Gastroesophageal sphincter (tissue), 3 donors: ENCODE results near the gene CHRNA4.

Experiments used
- POLR2A ChIP-seq, 2 donors: fragments of 450-650 bp; IDR thresholded peaks; one replicate each; pipeline ENCODE4 v1.6.1; 2017; ENCODE audit warnings: antibody characterized with exemption in 2 of 2, mild to moderate bottlenecking in 2 of 2, moderate library complexity in 1 of 2
- TF ChIP-seq, protein P1 (sequence below), 4 experiments: fragments of 200-600 bp in 2 of 4; fragments of 450-650 bp in 2 of 4; sonication (generic) in 1 of 4; IDR thresholded peaks; one replicate each; pipeline ENCODE4 v1.5.1; 2017 to 2019; ENCODE audit warnings: antibody characterized with exemption in 4 of 4, mild to moderate bottlenecking in 2 of 4, moderate library complexity in 2 of 4

DNA sequence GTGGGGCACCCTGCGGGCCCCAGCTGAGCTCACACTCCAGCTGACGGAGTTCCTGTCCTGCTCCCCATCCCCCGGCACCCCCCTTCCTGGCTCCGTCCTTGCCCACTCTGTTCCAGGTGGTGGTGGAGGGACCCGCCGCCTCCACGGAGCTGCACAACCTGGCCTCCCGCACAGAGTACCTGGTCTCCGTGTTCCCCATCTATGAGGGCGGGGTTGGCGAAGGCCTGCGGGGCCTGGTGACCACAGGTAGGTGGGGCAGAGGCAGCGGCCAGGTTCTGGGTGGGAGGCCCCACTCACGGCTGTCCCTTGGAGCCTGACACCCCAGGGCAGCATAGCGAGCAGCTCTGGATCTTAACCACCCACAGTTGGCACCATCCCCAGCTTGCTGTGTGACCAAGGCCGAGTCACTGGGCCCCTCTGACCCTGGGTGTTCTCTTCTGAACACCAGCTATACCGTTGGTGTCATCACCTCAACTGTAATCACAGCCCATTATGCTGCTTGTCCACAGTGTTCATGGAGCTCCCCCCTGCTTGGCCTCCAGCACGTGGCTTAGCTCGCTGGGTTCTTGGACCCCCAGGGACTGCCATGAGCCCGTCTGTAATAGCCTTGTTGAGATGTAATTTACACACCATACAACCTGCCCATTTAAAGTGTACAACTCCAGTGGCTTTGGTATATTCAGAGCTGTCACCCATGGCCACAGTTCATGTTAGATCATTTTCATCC lies 50.7 kb downstream of the CHRNA4 start:
- TF ChIP-seq, protein P1, sequence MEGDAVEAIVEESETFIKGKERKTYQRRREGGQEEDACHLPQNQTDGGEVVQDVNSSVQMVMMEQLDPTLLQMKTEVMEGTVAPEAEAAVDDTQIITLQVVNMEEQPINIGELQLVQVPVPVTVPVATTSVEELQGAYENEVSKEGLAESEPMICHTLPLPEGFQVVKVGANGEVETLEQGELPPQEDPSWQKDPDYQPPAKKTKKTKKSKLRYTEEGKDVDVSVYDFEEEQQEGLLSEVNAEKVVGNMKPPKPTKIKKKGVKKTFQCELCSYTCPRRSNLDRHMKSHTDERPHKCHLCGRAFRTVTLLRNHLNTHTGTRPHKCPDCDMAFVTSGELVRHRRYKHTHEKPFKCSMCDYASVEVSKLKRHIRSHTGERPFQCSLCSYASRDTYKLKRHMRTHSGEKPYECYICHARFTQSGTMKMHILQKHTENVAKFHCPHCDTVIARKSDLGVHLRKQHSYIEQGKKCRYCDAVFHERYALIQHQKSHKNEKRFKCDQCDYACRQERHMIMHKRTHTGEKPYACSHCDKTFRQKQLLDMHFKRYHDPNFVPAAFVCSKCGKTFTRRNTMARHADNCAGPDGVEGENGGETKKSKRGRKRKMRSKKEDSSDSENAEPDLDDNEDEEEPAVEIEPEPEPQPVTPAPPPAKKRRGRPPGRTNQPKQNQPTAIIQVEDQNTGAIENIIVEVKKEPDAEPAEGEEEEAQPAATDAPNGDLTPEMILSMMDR (IDR thresholded peaks at IDR 0.05), result no peak
- no peak for TF ChIP-seq POLR2A (IDR thresholded peaks at IDR 0.05)
